B cell (primary cell): Measurements from ENCODE around the gene TATDN2.

Source experiments
- EZH2 ChIP-seq: IDR thresholded peaks from 2 replicates; pipeline ENCODE4 v1.6.1; 2012; ENCODE audit warnings: borderline replicate concordance, low read depth, mild to moderate bottlenecking, moderate library complexity, low read length; ENCODE audit not compliant: insufficient read depth, poor library complexity, severe bottlenecking
- TF ChIP-seq, protein P1 (sequence below): fragments of 200-600 bp; IDR thresholded peaks from one replicate; pipeline ENCODE4 v1.8.0; 2022; ENCODE audit warnings: antibody characterized with exemption, mild to moderate bottlenecking

GRCh38 chr3:10292505-10293419 is 44.5 kb downstream of the TATDN2 start, which contains the start of gene GHRL:
- TF ChIP-seq, protein P1, sequence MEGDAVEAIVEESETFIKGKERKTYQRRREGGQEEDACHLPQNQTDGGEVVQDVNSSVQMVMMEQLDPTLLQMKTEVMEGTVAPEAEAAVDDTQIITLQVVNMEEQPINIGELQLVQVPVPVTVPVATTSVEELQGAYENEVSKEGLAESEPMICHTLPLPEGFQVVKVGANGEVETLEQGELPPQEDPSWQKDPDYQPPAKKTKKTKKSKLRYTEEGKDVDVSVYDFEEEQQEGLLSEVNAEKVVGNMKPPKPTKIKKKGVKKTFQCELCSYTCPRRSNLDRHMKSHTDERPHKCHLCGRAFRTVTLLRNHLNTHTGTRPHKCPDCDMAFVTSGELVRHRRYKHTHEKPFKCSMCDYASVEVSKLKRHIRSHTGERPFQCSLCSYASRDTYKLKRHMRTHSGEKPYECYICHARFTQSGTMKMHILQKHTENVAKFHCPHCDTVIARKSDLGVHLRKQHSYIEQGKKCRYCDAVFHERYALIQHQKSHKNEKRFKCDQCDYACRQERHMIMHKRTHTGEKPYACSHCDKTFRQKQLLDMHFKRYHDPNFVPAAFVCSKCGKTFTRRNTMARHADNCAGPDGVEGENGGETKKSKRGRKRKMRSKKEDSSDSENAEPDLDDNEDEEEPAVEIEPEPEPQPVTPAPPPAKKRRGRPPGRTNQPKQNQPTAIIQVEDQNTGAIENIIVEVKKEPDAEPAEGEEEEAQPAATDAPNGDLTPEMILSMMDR, result no peak
- no peak for TF ChIP-seq EZH2
